ENCODE results near the gene ANTXR1. TPM values are rescaled to one million over a fixed set of nuclear protein-coding genes. Genes with fewer than 3 reads are reported as not detected.

Gene ANTXR1
- total and polyA plus RNA-seq, 2 donors (not counting 3 experiments of a cell fraction or from before 2014, with no cell fraction given), result 4.2 to 17.3 TPM

DNA sequence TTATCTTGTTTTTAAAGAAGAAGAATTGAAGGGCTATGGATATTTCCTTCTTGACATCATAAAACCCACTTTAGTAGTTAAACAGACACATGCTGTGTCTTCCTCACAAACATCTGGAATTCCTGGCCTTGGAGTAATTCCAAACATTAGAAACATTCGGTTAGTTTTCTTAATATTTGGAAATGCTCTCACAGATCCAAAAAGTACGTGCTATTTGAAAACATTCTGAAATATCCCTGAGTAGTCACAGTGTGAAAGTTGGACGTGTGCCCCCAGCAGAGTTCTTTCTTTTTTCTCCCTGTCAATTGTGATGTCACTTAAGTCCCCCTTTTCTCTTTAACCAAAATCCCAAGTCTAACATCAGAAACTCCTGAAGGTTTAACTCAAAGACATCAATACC lies 91.3 kb downstream of the ANTXR1 start:
- intact Hi-C loops (cut with micrococcal nuclease), result no loop called here
- H3K27ac ChIP-seq (ENCODE audit: insufficient read depth, low read depth, low read length), result no peak overlapping the region

More for the DNA sequence above, 91.3 kb downstream of the ANTXR1 start:
- Histone ChIP-seq H3K9me3 (replicated peaks; ENCODE audit: control insufficient read depth, insufficient read depth, low read length) (no peaks in the 10 kb centered on the region), H3K79me2 (ENCODE audit: control insufficient read depth, insufficient read depth, low read length) (no peaks in the 10 kb centered on the region), H3K4me1 (ENCODE audit: control insufficient read depth, extremely low read depth, insufficient read depth, low read length) (no peaks in the 10 kb centered on the region), H4K20me1 (replicated peaks; ENCODE audit: control insufficient read depth, extremely low read depth, insufficient read depth, low read length) (no peaks in the 10 kb centered on the region), H3K9me1 (replicated peaks; ENCODE audit: control insufficient read depth, extremely low read depth, insufficient read depth, low read length) (no peaks in the 10 kb centered on the region), H2AFZ (ENCODE audit: low read depth, low read length) (no peak overlapping the region), H3K9ac (replicated peaks; ENCODE audit: extremely low read depth, insufficient read depth, low read length) (no peak overlapping the region), H3K4me2 (ENCODE audit: insufficient read depth, low read length) (no peak overlapping the region), H3K36me3 (ENCODE audit: control insufficient read depth in 2 of 2, extremely low read depth in 1 of 2, insufficient read depth in 2 of 2, low read length in 2 of 2) (no peaks in the 10 kb centered on the region), H3K4me3 (replicated peaks in 1 of 3; ENCODE audit: insufficient read depth in 1 of 3, low read depth in 1 of 3, low read length in 3 of 3) (no peak overlapping the region), H3K27me3 (ENCODE audit: control insufficient read depth in 2 of 2, insufficient read depth in 2 of 2, low read length in 2 of 2) (no peaks in the 10 kb centered on the region)
- no TSS peak for BruUV-seq (replicated peaks)
- POLR2A ChIA-PET, result no interaction called here
- CTCF ChIA-PET, result interaction anchor here (1.2 kb wide), 1 partner anchor 18 kb away, joined by 3 read pairs; no protein-coding TSS in a partner anchor
- dilution Hi-C loops (cut with MboI; ENCODE audit: extremely low pct_ligation_motif_present, low sequenced_read_pairs), result no loop called here
- no peak for TF ChIP-seq POLR2AphosphoS5 (IDR thresholded peaks at IDR 0.05; ENCODE audit: insufficient read depth, low read depth, low read length)
- TF ChIP-seq, protein P1, sequence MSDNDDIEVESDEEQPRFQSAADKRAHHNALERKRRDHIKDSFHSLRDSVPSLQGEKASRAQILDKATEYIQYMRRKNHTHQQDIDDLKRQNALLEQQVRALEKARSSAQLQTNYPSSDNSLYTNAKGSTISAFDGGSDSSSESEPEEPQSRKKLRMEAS (IDR thresholded peaks at IDR 0.05; ENCODE audit: insufficient read depth, insufficient read length), result no peak
- no peak for TF ChIP-seq JUN (IDR thresholded peaks at IDR 0.05; ENCODE audit: borderline replicate concordance, insufficient read depth, insufficient read length, low read depth)
- no peak for TF ChIP-seq EZH2 (IDR thresholded peaks at IDR 0.05; ENCODE audit: borderline replicate concordance, low read depth, low read length, severe bottlenecking)
- TF ChIP-seq FOS (IDR thresholded peaks at IDR 0.05; ENCODE audit: borderline replicate concordance, insufficient read depth, low read length), result no peak
- no peak for TF ChIP-seq MYC (IDR thresholded peaks at IDR 0.05; ENCODE audit: low read depth, low read length)
- TF ChIP-seq POLR2A (IDR thresholded peaks at IDR 0.05; ENCODE audit: low read depth, low read length), result no peak
- TF ChIP-seq CTCF (IDR thresholded peaks at IDR 0.05; ENCODE audit: extremely low read depth in 1 of 2, insufficient read depth in 1 of 2, low read depth in 1 of 2, low read length in 2 of 2), result no peak
- TF ChIP-seq GATA2 (IDR thresholded peaks at IDR 0.05; ENCODE audit: insufficient read depth, insufficient read length, low read depth, low read length), result no peak
- FAIRE-seq (no peak), DNase-seq (ENCODE audit: low read depth, low spot score) (no peak)
